SK-N-DZ (cell line): ENCODE data around the gene SPPL3.
"Not testable (repeated sequence)": the region's sequence is repeated elsewhere in the genome, so short reads cannot be mapped to it uniquely, and the experiment has no call there.

Experiments used
- DNase-seq: peaks from one replicate; pipeline ENCODE4 v3.0.0-alpha.2; 2015; ENCODE audit warnings: low spot score

SPPL3 gene

GRCh38 chr12:120751389-120751788 lies 152.8 kb downstream of the SPPL3 start:
- DNase-seq: no peak

GRCh38 chr12:120750806-120751205 lies 153.4 kb downstream of the SPPL3 start:
- no peak for DNase-seq

- no peak for DNase-seq
Measured at GRCh38 chr12:120749256-120749655, 154.9 kb downstream of the SPPL3 start.

GRCh38 chr12:120748242-120748641 lies 155.9 kb downstream of the SPPL3 start:
- DNase-seq: no peak

DNA sequence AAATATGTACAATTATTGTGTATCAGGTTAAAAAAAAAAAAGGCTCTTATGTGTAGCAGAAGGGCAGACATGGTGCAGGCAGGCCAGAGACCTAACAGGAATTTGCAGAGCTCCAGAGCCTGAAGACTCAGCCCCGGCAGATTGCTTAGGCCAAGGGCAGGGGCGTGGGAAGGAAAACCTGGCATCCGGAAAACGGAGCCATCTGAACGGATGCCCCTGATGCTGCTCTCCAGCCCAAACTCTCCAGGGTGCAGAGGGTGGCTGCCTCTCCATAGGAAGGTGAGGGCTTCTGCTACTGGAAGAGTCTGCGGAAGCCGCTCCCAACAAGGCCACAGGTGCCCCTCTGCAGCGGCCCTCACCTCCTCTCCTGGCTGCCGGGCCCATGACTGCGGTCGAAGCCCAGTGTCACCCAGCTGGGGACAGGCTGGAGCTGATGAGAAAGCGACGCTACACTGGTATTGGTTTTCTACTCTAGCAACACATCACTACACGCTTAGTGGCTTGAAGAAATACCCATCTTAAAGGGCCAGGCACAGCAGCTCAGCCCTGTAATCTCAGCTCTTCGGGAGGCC lies 159.2 kb downstream of the SPPL3 start:
- no peak for DNase-seq

DNA sequence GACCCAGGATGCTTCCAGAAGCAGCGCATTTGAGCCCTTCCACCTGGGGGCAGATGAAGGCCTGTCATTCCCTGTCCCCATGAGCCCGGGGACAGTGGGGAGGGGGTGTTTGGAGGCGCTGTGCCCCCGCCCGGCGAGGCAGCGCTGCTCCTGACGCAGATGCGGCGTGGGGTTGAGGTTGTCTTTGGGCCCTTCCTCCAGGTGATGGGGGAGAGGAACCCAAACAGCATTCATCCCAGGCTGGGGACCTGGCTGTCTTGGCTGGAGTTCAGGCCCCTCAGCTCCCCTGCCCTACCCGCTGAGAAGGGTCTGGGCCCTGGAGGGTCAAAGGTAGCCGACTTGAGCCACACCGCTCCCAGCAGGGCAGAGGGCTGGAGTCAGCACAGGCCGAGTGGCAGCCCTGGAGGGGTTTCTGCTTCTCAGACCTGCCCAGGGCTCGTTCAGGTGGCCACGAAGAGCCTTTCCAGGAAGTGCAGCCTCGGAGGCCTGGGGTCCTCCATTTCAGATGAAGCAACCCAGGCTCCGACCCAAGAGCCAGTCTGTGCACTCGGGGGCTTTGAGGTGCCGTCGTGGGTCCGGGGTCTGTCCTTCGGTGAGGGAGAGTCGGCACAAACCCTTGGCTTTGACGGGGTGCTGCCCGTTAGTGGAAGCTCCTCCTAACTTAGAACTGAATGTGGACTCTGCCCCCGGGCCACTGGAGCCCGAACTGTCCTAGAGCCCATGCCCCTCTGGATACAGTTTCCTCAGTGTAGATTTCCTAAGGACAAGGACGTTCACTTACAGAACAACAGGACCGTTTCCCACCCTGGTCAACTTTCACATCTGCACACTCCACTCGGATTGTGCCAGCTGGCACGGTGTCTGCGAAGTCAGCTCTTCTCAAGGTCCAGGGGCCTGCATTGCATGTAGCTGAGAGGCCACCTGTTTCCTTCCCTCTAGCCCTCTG lies 162.4 kb downstream of the SPPL3 start:
- no peak for DNase-seq

GRCh38 chr12:120740871-120741270 lies 163.3 kb downstream of the SPPL3 start:
- no peak for DNase-seq

GRCh38 chr12:120739821-120740613 lies 164.1 kb downstream of the SPPL3 start:
- no peak for DNase-seq

DNA sequence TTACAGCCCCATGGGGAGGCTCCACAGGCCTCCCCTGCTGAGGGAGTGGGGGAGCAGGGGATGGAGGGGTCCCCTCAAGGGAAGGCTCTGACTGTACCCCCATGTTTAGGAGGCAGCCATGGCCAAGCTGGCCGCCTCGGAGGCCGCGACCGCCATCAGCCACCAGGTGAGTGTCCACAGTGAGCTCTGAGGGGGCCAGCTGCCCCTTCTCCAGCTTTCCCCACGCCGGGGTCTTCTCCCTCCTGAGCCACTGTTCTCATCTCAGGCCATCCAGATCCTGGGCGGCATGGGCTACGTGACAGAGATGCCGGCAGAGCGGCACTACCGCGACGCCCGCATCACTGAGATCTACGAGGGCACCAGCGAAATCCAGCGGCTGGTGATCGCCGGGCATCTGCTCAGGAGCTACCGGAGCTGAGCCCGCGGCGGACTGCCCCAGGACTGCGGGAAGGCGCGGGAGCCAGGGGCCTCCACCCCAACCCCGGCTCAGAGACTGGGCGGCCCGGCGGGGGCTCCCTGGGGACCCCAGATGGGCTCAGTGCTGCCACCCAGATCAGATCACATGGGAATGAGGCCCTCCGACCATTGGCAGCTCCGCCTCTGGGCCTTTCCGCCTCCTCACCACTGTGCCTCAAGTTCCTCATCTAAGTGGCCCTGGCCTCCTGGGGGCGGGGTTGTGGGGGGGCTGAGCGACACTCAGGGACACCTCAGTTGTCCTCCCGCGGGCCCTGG lies 165.0 kb downstream of the SPPL3 start:
- DNase-seq: no peak

DNA sequence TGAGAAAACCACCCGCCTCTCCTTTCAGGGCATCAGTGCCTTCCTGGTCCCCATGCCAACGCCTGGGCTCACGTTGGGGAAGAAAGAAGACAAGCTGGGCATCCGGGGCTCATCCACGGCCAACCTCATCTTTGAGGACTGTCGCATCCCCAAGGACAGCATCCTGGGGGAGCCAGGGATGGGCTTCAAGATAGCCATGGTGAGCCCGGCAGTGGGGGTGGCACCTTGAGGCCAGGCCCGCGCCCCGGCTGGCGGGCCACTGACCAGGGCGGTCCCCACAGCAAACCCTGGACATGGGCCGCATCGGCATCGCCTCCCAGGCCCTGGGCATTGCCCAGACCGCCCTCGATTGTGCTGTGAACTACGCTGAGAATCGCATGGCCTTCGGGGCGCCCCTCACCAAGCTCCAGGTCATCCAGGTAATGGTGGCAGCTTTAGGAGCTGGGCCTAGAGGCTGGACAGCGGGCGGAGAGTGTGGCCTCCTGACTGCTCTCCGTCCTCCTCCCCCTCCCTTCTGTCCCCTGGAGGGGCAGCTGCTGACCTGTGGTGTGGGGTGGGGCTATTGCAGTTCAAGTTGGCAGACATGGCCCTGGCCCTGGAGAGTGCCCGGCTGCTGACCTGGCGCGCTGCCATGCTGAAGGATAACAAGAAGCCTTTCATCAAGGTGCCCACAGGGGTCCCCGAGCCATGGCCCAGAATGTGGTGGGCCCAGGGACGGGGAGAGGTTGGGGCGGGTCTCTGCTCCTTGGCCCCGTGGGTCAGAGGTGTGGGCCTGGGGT lies 165.7 kb downstream of the SPPL3 start:
- DNase-seq: no peak

- no peak for DNase-seq
Measured at GRCh38 chr12:120737557-120738251, 166.5 kb downstream of the SPPL3 start.

DNA sequence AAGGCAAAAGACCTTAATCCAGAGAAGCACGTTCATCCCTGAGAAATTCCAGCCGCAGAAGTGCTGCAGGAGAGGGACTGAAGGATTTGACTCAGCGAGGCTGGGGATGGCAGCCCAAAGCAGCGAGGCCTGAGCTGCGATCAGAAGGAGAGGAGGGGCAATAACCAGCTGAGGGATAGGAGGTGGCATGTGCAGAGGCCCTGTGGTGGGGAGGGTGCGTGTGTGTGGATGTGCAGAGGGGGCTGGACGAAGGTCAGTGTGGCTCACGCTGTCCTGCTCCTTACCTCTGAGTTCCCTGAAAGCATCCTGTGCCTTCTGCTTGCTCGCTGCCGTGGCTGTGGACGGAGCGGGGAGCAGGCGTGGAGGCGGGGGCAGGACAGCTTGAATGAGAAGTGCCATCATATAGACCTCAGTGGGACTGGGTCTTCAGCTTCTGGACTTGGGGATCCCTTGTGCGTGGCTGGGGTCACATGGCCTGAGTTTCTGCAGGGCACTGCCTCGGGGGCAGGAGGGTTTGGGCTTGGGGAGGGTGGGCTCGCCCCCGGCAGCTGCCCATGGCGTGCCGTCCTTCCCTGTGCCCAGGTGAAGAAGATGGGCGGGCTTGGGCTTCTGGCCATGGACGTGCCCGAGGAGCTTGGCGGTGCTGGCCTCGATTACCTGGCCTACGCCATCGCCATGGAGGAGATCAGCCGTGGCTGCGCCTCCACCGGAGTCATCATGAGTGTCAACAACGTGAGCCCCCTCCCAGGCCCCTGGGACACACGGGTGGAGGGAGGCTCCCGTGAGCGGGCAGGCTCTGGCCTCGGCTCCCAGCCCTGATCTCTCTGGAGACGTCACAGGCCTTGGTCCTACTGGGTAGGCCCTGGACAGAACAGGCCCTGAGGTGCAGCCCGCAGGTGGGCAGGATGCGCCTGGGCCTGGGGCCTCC lies 167.5 kb downstream of the SPPL3 start:
- no peak for DNase-seq

DNA sequence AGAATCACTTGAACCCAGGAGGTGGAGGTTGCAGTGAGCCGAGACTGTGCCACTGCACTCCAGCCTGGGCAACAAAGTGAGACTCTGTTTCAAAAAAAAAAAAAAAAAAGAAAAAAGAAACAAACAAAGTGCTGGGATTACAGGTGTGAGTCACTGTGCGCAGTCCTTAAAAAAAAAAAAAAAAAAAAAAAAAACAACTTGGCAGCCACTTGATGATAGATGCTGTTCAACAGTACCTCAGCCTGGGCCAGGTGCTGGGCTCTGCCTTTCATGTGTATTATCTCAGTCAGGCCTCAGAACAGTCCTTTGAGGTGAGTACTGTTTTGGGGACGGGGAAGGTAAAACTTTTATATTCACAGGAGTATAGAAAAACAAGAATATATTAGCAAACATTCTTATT lies 169.0 kb downstream of the SPPL3 start:
- DNase-seq: no peak

DNA sequence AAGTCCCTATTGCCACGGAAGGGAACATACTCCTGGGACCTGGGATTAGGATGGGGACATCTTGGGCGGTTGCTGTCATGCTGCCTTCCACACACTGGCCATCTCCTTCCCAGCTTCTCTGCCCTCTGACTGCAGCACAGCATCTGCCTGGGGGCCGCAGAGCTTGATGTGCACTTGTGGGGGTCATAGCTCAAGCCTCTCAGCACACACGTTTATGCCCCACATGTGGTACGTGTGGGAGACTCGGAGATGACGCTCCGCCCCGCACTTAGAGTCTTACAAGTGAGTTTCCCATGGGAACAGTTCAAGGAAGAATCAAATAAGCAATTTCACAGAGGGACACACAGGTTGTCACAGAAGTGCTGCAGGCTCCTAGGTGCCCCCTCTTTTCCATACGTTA lies 169.9 kb downstream of the SPPL3 start:
- DNase-seq: no peak

DNA sequence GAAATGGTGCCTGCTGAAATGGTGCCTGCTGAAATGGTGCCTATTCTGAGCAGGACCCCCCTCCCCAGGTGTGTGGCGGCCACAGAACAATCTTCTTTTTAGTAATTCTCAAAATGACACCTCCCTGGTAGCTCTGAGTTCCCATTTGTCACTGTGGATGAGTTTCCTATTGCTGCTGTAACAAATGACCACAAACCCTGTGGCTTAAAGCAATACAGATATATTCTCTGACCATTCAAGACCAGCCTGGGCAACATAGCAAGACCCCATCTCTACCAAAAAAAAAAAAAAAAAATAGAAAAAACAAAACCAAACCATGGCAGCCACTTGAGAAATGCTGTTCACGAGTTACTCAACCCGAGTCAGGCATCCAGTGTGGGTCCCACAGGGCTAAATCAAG lies 170.6 kb downstream of the SPPL3 start:
- DNase-seq: no peak

DNA sequence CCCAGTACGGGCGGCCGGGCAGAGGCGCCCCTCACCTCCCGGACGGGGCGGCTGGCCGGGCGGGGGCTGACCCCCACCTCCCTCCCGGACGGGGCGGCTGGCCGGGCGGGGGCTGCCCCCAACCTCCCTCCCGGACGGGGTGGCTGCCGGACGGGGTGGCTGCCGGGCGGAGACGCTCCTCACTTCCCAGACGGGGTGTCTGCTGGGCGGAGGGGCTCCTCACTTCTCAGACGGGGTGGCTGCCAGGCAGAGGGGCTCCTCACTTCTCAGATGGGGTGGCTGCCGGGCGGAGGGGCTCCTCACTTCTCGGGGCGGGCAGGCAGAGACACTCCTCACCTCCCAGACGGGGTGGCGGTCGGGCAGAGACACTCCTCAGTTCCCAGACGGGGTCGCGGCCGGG lies 172.0 kb downstream of the SPPL3 start:
- DNase-seq: not testable (repeated sequence)

GRCh38 chr12:120726961-120727360 lies 177.2 kb downstream of the SPPL3 start:
- no peak for DNase-seq

GRCh38 chr12:120726510-120726793 lies 177.7 kb downstream of the SPPL3 start:
- DNase-seq: no peak
